CD4-positive, alpha-beta T cell (primary cell): ENCODE results near the gene SCN3A. TPM values are rescaled to one million over a fixed set of nuclear protein-coding genes. Genes with fewer than 3 reads are reported as not detected.

ENCODE experiments used
- ATAC-seq: fragments of 200-7000 bp; cut with Tn5 transposase; one replicate; pipeline ENCODE4 v1.10.0; 2022; ENCODE audit warnings: mild to moderate bottlenecking; ENCODE audit not compliant: poor library complexity
- CTCF ChIA-PET: fragments of 350-600 bp; sonication (Branson Sonifier 250); formaldehyde crosslinking; loops from one replicate; lab custom pipeline; 2021; ENCODE audit warnings: antibody characterized with exemption, inconsistent platforms; lab: Charles Lee
- POLR2A ChIA-PET: fragments of 350-600 bp; sonication (Branson Sonifier 250); formaldehyde crosslinking; loops from one replicate; lab custom pipeline; 2021; ENCODE audit warnings: antibody characterized with exemption, inconsistent platforms; lab: Charles Lee
- DNase-seq, 14 experiments: peaks; one replicate each; pipeline ENCODE4 v3.0.0-alpha.2; 2013 to 2020; ENCODE audit warnings: mixed read lengths in 2 of 14
- H3K27ac ChIP-seq, 2 donors: one replicate each; pipeline versions ENCODE4 v1.5.1 to v1.7.0; 2013; ENCODE audit warnings: low read length in 2 of 2, low read depth in 1 of 2, mild to moderate bottlenecking in 1 of 2
- H3K27me3 ChIP-seq, 2 experiments: 1 replicate in 1 of 2; 2 replicates in 1 of 2; pipeline versions ENCODE4 v1.6.1 to v1.7.0; 2013; ENCODE audit warnings: low read length in 2 of 2, control low read depth in 1 of 2, mild to moderate bottlenecking in 1 of 2, moderate library complexity in 1 of 2; ENCODE audit not compliant: insufficient read depth in 2 of 2, control insufficient read depth in 1 of 2
- H3K36me3 ChIP-seq: one replicate; pipeline ENCODE4 v1.6.1; 2013; ENCODE audit warnings: low read length, control low read depth; ENCODE audit not compliant: insufficient read depth
- H3K4me1 ChIP-seq: one replicate; pipeline ENCODE4 v1.6.1; 2013; ENCODE audit warnings: low read length, control low read depth; ENCODE audit not compliant: insufficient read depth
- H3K4me3 ChIP-seq: one replicate; pipeline ENCODE4 v1.5.1; 2013; ENCODE audit warnings: mild to moderate bottlenecking, low read length, moderate library complexity
- H3K9me3 ChIP-seq, 2 experiments: 1 replicate in 1 of 2; 2 replicates in 1 of 2; pipeline versions ENCODE4 v1.6.1 to v1.7.0; 2013; ENCODE audit warnings: low read length in 2 of 2, mild to moderate bottlenecking in 2 of 2, control low read depth in 1 of 2, moderate library complexity in 1 of 2; ENCODE audit not compliant: control insufficient read depth in 1 of 2, insufficient read depth in 1 of 2
- H3K27ac Mint-ChIP-seq: one replicate; pipeline ENCODE4 v1.8.0; 2020; ENCODE audit warnings: mixed read lengths
- H3K27me3 Mint-ChIP-seq: one replicate; pipeline ENCODE4 v1.8.0; 2021; ENCODE audit warnings: mixed read lengths
- H3K36me3 Mint-ChIP-seq: one replicate; pipeline ENCODE4 v1.8.0; 2021; ENCODE audit warnings: low read depth, mixed read lengths
- H3K4me1 Mint-ChIP-seq: one replicate; pipeline ENCODE4 v1.8.0; 2021; ENCODE audit warnings: low read depth, mixed read lengths
- H3K4me3 Mint-ChIP-seq: one replicate; pipeline ENCODE4 v1.8.0; 2020; ENCODE audit warnings: mild to moderate bottlenecking, mixed read lengths
- H3K9me3 Mint-ChIP-seq: one replicate; pipeline ENCODE4 v1.8.0; 2020; ENCODE audit warnings: mixed read lengths
- intact Hi-C, 2 experiments: fragments of 100-400 bp; cut with DNase I in 1 of 2; cut with micrococcal nuclease in 1 of 2; formaldehyde crosslinking; loops; one replicate each; pipeline versions ENCODE4 v1.15.1 to v1.9.0; 2023 to 2025; cut with DNase I, micrococcal nuclease
- total RNA-seq, 174 experiments: library from RNA in 2 of 174; stranded (reverse) in 2 of 174; gene quantifications; one replicate each; pipeline ENCODE4 v1.2.3 and lab custom pipeline; 2021 to 2026
- TF ChIP-seq, protein P1 (sequence below): fragments of 200-600 bp; IDR thresholded peaks from one replicate; pipeline ENCODE4 v1.8.0; 2022; ENCODE audit warnings: antibody characterized with exemption, mild to moderate bottlenecking

The SCN3A gene
- total RNA-seq, 2 experiments from 2014 or later: not detected

DNA sequence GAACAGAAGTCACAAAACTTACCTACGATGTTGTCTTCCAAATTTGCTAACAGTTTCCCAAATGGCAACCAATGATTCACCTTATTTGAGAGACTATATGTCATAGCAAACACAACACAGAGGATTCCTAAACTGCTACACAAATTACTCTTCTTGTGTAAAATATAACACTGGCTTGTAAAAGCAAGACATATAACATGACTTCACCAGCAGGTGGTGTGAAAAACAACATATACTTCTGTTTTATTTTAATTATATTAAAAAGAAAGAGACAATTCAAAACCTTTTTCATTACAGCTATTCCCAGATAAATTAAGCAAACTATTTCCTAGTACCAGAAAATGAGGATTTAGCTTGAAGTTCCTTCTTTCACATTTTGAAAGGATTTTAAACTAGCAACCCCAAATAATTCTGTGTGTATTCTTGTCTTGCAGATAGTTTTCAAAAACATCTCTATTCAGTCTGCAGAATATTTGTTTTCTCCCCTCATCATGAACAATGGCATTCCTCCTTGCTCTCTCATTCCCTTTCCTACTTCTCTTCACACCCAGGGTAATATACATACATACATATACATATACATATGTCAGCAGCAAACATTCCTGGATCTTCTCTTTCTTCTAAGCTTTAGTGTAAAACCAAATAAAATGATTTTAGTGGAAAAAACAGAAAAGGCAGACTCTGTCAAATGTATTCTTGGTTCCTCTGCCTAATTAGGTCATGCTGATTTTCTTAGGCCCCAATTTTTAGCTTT, 62.1 kb downstream of the SCN3A start:
- H3K27me3 ChIP-seq: no peaks in the 10 kb centered on the region
- H3K27ac ChIP-seq: no peak overlapping the region
- Mint-ChIP-seq H3K27ac (no peak overlapping the region), H3K4me1 (no peaks in the 10 kb centered on the region), H3K9me3 (no peaks in the 10 kb centered on the region), H3K36me3 (no peaks in the 10 kb centered on the region), H3K4me3 (no peak overlapping the region), H3K27me3 (no peaks in the 10 kb centered on the region)
- TF ChIP-seq, protein P1, sequence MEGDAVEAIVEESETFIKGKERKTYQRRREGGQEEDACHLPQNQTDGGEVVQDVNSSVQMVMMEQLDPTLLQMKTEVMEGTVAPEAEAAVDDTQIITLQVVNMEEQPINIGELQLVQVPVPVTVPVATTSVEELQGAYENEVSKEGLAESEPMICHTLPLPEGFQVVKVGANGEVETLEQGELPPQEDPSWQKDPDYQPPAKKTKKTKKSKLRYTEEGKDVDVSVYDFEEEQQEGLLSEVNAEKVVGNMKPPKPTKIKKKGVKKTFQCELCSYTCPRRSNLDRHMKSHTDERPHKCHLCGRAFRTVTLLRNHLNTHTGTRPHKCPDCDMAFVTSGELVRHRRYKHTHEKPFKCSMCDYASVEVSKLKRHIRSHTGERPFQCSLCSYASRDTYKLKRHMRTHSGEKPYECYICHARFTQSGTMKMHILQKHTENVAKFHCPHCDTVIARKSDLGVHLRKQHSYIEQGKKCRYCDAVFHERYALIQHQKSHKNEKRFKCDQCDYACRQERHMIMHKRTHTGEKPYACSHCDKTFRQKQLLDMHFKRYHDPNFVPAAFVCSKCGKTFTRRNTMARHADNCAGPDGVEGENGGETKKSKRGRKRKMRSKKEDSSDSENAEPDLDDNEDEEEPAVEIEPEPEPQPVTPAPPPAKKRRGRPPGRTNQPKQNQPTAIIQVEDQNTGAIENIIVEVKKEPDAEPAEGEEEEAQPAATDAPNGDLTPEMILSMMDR: no peak
- H3K4me1 ChIP-seq: no peaks in the 10 kb centered on the region
- POLR2A ChIA-PET: no interaction called here
- ATAC-seq: no peak
- H3K9me3 ChIP-seq: no peaks in the 10 kb centered on the region
- DNase-seq: no peak
- CTCF ChIA-PET: no interaction called here
- intact Hi-C loops: no loop called here
- no peaks in the 10 kb centered on the region for H3K36me3 ChIP-seq
- no peak overlapping the region for H3K4me3 ChIP-seq

DNA sequence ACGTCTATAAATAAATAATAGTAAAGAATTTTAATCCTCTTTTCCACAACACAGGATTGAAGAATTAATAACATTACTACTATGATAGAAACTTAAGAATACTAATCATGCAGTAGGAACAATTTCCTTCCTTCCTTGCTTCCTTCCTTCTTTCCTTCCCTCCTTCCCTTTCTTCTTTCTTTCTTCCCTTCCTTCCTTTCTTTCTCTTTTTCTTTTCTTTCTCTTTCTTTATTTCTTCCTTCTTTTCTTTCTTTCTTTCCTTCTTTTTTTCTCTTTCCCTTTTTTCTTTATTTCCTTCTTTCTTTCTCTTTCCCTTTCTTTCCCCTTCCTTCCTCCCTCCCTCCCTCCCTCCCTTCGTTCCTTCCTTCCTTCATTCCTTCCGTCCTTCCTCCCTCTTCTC, 77.6 kb downstream of the SCN3A start:
- DNase-seq: no peak
- intact Hi-C loops: no loop called here
- ChIA-PET CTCF (interaction anchor here (1.2 kb wide), 1 partner anchor 19 kb away, joined by 3 read pairs; no protein-coding TSS in a partner anchor), POLR2A (no interaction called here)
- ATAC-seq: no peak
- Histone ChIP-seq H3K9me3 (no peaks in the 10 kb centered on the region), H3K27me3 (no peaks in the 10 kb centered on the region), H3K4me3 (no peak overlapping the region), H3K4me1 (no peaks in the 10 kb centered on the region), H3K27ac (no peak overlapping the region), H3K36me3 (no peaks in the 10 kb centered on the region)
- TF ChIP-seq, protein P1: no peak
- Mint-ChIP-seq H3K4me3 (no peak overlapping the region), H3K4me1 (no peaks in the 10 kb centered on the region), H3K27ac (no peak overlapping the region), H3K36me3 (no peaks in the 10 kb centered on the region), H3K9me3 (peaks cover 2% of the 10 kb centered on the region), H3K27me3 (no peaks in the 10 kb centered on the region)

DNA sequence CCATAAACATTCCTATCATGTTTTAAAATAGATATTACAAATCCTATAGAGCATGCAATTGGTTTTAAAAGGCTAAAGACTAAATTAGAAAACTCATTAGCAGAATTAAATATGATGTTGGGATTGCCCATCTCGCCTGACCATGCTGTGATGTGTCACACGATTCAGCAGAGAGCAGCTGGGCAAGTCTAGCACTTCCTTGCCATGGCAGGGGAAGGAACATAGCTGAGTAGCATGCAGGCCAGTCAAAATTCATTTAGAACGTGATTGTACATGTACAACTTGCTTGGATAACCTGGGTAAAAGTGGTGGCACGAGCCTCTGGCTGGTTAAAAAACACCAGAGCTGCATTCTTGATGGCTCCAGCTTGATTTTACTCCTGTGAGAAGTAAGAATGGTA, 81.3 kb downstream of the SCN3A start:
- CTCF ChIA-PET: no interaction called here
- H3K4me3 ChIP-seq: no peak overlapping the region
- Mint-ChIP-seq H3K4me1 (no peaks in the 10 kb centered on the region), H3K4me3 (no peak overlapping the region), H3K27me3 (no peaks in the 10 kb centered on the region), H3K36me3 (no peaks in the 10 kb centered on the region), H3K27ac (no peak overlapping the region), H3K9me3 (no peaks in the 10 kb centered on the region)
- no peaks in the 10 kb centered on the region for H3K9me3 ChIP-seq
- no peak for DNase-seq
- H3K36me3 ChIP-seq: no peaks in the 10 kb centered on the region
- intact Hi-C loops: no loop called here
- ATAC-seq: no peak
- TF ChIP-seq, protein P1: no peak
- H3K27me3 ChIP-seq: no peaks in the 10 kb centered on the region
- H3K27ac ChIP-seq: no peak overlapping the region
- POLR2A ChIA-PET: no interaction called here
- no peaks in the 10 kb centered on the region for H3K4me1 ChIP-seq
